Type B pancreatic cell (in vitro differentiated cells): ENCODE measurements around the gene SLC49A4. TPM values are rescaled to one million over a fixed set of nuclear protein-coding genes. Genes with fewer than 3 reads are reported as not detected.

ENCODE experiments used
- DNase-seq: peaks from one replicate; pipeline ENCODE4 v3.0.0; 2021; ENCODE audit warnings: mixed read lengths; ENCODE audit not compliant: unreplicated experiment; ENCODE audit errors: extremely low spot score
- H3K27ac Mint-ChIP-seq: 2 replicates; pipeline ENCODE4 v1.8.0; 2021; ENCODE audit warnings: mild to moderate bottlenecking, mixed read lengths
- H3K27me3 Mint-ChIP-seq: 2 replicates; pipeline ENCODE4 v1.8.0; 2021; ENCODE audit warnings: mixed read lengths
- H3K36me3 Mint-ChIP-seq: 2 replicates; pipeline ENCODE4 v1.8.0; 2021; ENCODE audit warnings: mixed read lengths
- H3K4me1 Mint-ChIP-seq: one replicate; pipeline ENCODE4 v1.8.0; 2021; ENCODE audit warnings: mixed read lengths; ENCODE audit not compliant: unreplicated experiment
- H3K4me3 Mint-ChIP-seq: 2 replicates; pipeline ENCODE4 v1.8.0; 2021; ENCODE audit warnings: mild to moderate bottlenecking, mixed read lengths
- H3K9me3 Mint-ChIP-seq: 2 replicates; pipeline ENCODE4 v1.8.0; 2021; ENCODE audit warnings: mixed read lengths
- CTCF ChIP-seq: fragments of 200-600 bp; sonication (generic); conservative IDR thresholded peaks from 2 replicates; pipeline ENCODE4 v1.5.0; 2021; ENCODE audit warnings: antibody characterized with exemption, mild to moderate bottlenecking
- total RNA-seq: library from RNA; stranded (reverse); gene quantifications from 2 replicates; pipeline ENCODE4 v1.2.1, GENCODE V29; 2021; ENCODE audit warnings: low replicate concordance

The SLC49A4 gene
- total RNA-seq, 1 donor from 2014 or later: 19.4 TPM

GRCh38 chr3:122923611-122924010 lies 128.7 kb downstream of the SLC49A4 start:
- H3K36me3 Mint-ChIP-seq: no peaks in the 10 kb centered on the region
- H3K27ac Mint-ChIP-seq: no peak overlapping the region
- H3K4me3 Mint-ChIP-seq: no peak overlapping the region
- H3K9me3 Mint-ChIP-seq: no peaks in the 10 kb centered on the region
- H3K4me1 Mint-ChIP-seq: no peaks in the 10 kb centered on the region
- DNase-seq: no peak
- no peak for TF ChIP-seq CTCF
- peaks cover 31% of the 10 kb centered on the region for H3K27me3 Mint-ChIP-seq

GRCh38 chr3:122924056-122924455 lies 129.2 kb downstream of the SLC49A4 start:
- peaks cover 31% of the 10 kb centered on the region for H3K27me3 Mint-ChIP-seq
- no peak for TF ChIP-seq CTCF
- H3K4me3 Mint-ChIP-seq: no peak overlapping the region
- H3K4me1 Mint-ChIP-seq: no peaks in the 10 kb centered on the region
- H3K9me3 Mint-ChIP-seq: no peaks in the 10 kb centered on the region
- DNase-seq: no peak
- no peak overlapping the region for H3K27ac Mint-ChIP-seq
- H3K36me3 Mint-ChIP-seq: no peaks in the 10 kb centered on the region

GRCh38 chr3:122925756-122926155 lies 130.9 kb downstream of the SLC49A4 start:
- Mint-ChIP-seq H3K27me3 (peaks cover 17% of the 10 kb centered on the region), H3K4me1 (peaks cover 10% of the 10 kb centered on the region), H3K36me3 (no peaks in the 10 kb centered on the region), H3K4me3 (no peak overlapping the region), H3K9me3 (no peaks in the 10 kb centered on the region), H3K27ac (no peak overlapping the region)
- no peak for TF ChIP-seq CTCF
- DNase-seq: no peak

GRCh38 chr3:122926322-122926721 lies 131.5 kb downstream of the SLC49A4 start:
- Mint-ChIP-seq H3K4me3 (no peak overlapping the region), H3K36me3 (no peaks in the 10 kb centered on the region), H3K27ac (no peak overlapping the region), H3K4me1 (peaks cover 10% of the 10 kb centered on the region), H3K9me3 (no peaks in the 10 kb centered on the region), H3K27me3 (peaks cover 14% of the 10 kb centered on the region)
- no peak for DNase-seq
- no peak for TF ChIP-seq CTCF

- Mint-ChIP-seq H3K27me3 (peaks cover 11% of the 10 kb centered on the region), H3K27ac (no peak overlapping the region), H3K36me3 (no peaks in the 10 kb centered on the region), H3K4me1 (peaks cover 10% of the 10 kb centered on the region), H3K9me3 (no peaks in the 10 kb centered on the region), H3K4me3 (no peak overlapping the region)
- no peak for DNase-seq
- no peak for TF ChIP-seq CTCF
Observed at GRCh38 chr3:122926811-122927210, 131.9 kb downstream of the SLC49A4 start.

GRCh38 chr3:122927726-122928125 lies 132.9 kb downstream of the SLC49A4 start:
- H3K27ac Mint-ChIP-seq: no peak overlapping the region
- DNase-seq: no peak

More at GRCh38 chr3:122927726-122928125, 132.9 kb downstream of the SLC49A4 start:
- Mint-ChIP-seq H3K27me3 (peaks cover 11% of the 10 kb centered on the region), H3K4me1 (peaks cover 10% of the 10 kb centered on the region), H3K36me3 (no peaks in the 10 kb centered on the region), H3K4me3 (no peak overlapping the region), H3K9me3 (no peaks in the 10 kb centered on the region)
- TF ChIP-seq CTCF: no peak
